Lung microvascular endothelial cell (primary cell): ENCODE results near the gene BCKDHB. TPM values are rescaled to one million over a fixed set of nuclear protein-coding genes. Genes with fewer than 3 reads are reported as not detected.
"Not testable (repeated sequence)": the region's sequence is repeated elsewhere in the genome, so short reads cannot be mapped to it uniquely, and the experiment has no call there.

ENCODE experiments used
- DNase-seq, 2 donors: peaks; one replicate each; pipeline versions ENCODE4 v3.0.0 to v3.0.0-alpha.2; 2010; ENCODE audit warnings: low read depth in 2 of 2
- total RNA-seq: library from RNA; depleted of rRNA; stranded (reverse); fragments of >200 nt; gene quantifications from 2 replicates; pipeline ENCODE4 v1.2.1, GENCODE V29; 2014

BCKDHB gene
- total RNA-seq, 1 donor from 2014 or later, result 6.5 TPM

GRCh38 chr6:80205404-80205803 lies 98.9 kb downstream of the BCKDHB start:
- no peak for DNase-seq

GRCh38 chr6:80206758-80207157 lies 100.3 kb downstream of the BCKDHB start:
- no peak for DNase-seq

DNA sequence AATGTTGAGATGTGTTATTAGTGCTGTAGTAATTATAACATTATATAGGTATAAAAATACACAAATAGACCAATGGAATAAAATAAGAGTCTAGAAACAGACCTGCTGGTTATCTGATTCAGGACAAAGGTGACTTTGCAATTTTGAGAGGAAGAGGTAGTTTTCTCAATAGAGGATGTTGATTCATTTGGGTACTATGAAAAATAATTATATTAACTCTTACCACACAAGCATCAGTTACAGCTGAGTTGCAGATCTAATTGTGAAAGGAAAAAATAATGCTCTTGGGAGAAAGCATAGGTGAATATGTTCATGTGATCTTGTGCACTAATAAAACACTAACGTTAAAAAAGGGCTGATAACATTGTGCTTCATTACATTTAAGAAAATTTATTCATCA lies 103.0 kb downstream of the BCKDHB start:
- DNase-seq, result peak in 1 of 2 donors; percentile 4

DNA sequence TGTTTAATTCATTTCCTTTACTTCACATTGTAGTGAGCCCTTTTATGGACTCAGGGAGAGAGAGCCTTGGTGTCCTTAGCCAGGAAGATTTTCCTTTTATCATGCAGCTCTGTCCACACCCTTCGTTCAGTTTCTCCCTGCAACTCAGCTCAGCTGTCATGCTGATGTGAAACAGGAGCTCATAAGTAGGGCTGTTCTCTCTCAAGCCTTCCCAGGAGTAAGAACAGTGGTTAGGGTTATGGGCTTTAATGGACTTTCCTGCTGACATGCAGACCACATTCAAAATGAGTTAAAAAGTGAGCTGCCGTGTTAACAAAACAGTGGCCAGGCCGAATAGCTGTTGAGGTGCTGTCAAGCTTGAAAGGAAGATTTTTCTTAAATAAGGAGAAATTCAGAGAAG lies 104.1 kb downstream of the BCKDHB start:
- no peak for DNase-seq

GRCh38 chr6:80211286-80211685 lies 104.8 kb downstream of the BCKDHB start:
- no peak for DNase-seq

DNA sequence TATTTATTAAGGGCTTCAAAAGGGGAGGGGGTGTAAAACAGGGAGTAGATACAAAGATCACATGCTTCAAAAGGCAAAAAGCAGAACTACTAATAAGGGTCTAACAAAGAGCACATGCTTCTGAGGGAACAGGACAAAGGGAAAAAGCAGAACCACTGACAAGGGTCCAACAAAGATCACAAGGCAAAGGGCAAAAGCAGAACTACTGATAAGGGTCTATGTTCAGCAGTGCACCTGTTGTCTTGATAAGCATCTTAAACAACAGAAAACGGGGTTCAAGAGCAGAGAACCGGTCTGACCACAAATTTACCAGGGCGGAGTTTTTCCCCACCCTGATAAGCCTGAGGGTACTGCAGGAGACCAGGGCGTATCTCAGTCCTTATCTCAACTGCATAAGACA lies 105.4 kb downstream of the BCKDHB start:
- not testable (repeated sequence) for DNase-seq

- peak; percentile 71 to 86 for DNase-seq
Observed at GRCh38 chr6:80214436-80215022, 108.1 kb downstream of the BCKDHB start.

- DNase-seq, result peak; percentile 16 to 81
Observed at GRCh38 chr6:80215063-80215462, 108.6 kb downstream of the BCKDHB start.

DNA sequence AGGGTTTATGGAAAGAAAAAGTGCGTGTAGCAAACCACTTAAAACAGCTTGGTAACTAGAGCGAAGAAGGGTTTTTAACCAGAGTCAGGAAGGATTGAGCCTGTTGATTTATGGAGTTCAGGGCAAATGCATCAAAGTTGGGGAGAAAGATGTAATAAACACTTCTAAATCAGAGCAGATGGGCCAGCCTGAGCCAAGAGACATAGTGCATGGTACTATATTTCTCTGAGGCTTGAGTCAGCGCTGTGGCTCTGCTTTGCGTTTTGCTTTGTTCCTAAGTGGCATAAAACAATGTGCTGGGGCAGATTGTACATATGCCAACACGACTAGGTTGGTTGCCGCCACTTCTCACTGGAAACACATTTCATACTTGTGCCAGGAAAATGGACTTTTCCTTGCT lies 111.3 kb downstream of the BCKDHB start:
- DNase-seq, result no peak

- DNase-seq, result peak in 1 of 2 donors; percentile 50
Observed at GRCh38 chr6:80223743-80224212, 117.3 kb downstream of the BCKDHB start.

DNA sequence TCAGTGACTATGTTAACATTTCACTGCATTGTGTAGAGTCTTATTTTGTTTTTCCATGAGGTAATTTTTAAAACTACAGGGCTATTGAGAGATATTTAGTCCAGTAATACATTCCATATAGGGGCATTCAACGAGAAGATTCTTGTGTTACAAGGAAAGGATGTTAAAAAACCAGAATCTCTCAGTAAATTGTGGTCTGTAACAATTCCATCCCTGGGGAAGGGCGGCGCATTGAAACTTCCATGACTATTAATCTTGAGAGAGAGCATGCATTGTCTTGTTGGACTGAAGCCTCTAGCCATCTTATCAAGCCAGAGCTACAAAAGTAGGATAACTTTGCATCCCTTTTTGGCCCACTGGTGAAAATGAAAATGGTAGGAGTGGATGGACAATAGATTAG lies 119.7 kb downstream of the BCKDHB start:
- no peak for DNase-seq

GRCh38 chr6:80226699-80227098 lies 120.2 kb downstream of the BCKDHB start:
- DNase-seq, result no peak

DNA sequence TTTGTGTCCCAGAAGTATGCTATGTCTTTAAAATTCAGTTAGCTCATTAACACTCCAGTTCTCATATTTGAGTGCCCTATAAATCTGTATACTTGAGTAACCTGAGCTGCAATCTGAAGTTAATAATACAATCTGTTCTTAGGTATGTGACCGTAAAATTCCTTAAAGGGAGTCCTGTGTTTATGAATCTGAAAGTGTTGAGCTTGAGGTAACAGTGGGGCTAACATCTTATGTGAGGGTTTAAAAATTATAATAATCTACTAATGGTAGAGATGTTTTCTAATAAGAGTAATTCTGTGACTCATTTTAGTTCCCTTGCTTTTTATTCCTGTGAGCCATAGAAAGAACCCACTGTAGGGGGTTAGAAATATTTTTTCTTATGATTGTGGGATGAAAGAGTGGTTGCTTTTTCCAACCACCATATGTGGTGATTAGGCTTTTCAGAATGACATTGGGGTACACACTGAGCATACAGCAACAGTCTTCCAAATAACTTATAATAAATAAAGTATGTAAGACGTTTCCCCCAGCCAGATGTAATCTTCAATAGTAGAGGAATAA lies 121.2 kb downstream of the BCKDHB start:
- DNase-seq, result no peak

DNA sequence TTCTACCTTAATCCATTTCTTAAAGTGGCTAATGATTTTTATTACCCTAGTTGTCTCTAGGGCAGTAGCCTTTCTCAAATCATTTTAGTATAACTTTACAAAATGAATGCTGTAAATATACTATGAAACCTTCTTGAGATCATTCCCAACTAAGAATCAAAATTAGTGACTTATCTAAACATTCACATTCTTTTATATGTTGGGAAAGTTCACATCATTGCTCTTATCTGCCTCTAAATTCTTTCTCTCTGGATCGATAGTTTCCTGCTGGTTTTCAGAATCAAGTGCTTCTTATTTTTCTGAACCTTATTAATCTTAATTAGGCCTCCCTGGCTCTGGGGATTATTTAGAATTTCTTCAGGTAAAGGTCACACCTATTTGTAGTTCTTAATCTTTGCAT lies 126.8 kb downstream of the BCKDHB start:
- no peak for DNase-seq

GRCh38 chr6:80233958-80234357 lies 127.5 kb downstream of the BCKDHB start:
- no peak for DNase-seq

- no peak for DNase-seq
Observed at GRCh38 chr6:80234401-80234800, 127.9 kb downstream of the BCKDHB start.

DNA sequence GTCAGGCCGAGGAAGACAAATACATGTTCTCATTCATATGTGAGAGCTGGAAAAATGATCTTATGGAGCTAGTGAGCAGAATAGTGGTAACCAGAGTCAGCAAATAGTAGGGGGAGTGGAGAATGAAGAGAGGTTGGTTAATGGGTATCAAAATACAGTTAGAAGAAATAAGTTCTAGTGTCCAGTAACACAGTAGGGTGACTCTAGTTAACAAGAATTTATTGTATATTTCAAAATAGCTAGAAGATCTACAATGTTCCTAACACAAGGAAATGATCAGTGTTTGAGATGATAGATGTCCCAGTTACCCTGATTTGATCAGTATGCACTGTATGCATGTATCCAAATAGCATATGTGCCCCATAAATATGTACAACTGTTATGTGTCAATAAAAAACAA lies 128.4 kb downstream of the BCKDHB start:
- DNase-seq, result no peak

- no peak for DNase-seq
Observed at GRCh38 chr6:80235647-80236046, 129.2 kb downstream of the BCKDHB start.

GRCh38 chr6:80238754-80239153 lies 132.3 kb downstream of the BCKDHB start:
- DNase-seq, result not testable (repeated sequence)

DNA sequence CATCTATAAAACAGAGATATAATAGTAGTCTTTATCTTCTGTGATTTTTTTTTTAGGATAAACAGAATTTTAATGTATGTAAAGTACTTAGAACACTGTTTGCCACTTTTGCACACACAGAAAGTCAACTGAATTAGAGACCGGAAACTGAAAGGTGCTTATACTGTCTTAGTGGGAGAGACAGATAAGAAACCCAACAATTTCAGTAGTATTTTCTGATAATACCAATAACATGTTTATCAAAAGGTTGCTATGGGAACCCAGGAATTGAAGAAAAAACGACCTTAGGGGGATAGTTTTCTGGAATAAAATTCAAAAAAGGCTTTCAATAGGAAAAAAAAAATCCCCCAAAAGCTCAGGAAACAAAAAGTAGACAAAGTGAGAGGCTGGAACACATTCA lies 138.6 kb downstream of the BCKDHB start:
- no peak for DNase-seq

DNA sequence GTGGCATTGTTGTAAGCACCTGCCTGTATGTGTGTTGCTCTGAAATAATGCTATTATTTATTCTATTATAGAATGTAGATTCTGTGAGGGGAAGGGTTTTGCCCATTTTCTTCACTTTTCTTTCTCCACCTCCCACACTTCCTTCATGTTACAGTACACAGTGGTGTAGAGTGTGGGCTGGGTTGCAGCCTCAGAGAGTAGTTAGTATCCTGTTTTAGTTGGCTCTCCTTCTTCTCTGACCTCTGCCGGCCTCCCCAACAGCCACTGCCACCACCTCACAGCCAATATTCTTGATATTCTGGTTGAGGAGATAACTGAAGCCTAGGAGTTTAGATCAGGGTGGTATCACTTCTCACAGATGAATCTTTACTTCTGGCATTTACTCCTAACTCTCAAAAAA lies 143.4 kb downstream of the BCKDHB start:
- peak in 1 of 2 donors; percentile 25 for DNase-seq

- no peak for DNase-seq
Observed at GRCh38 chr6:80250391-80250997, 144.0 kb downstream of the BCKDHB start.

DNA sequence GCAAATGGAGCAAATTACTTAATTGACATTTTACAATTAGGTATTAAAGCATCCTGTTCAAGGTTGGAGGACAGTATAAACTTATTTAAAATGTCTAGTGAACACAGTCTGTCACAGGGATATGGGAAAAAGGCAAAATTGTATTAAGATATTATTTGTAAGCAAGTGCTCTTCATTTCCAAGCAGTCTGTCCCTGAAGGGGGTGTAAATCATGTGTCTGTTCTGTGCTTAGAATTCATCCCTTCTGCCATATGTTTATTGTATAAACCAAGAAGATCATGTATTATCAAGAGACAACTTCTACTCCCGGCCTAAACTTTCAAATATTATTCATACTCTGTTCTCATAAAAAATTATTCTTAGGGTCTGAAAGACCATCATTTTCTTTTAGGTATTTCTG lies 144.8 kb downstream of the BCKDHB start:
- DNase-seq, result no peak
